ENCODE measurements around the gene TTPAL.

The TTPAL gene

GRCh38 chr20:44523746-44524145 is 48.1 kb downstream of the TTPAL start:
- no peak overlapping the region for H3K4me3 ChIP-seq (ENCODE audit: low read length)
- H3K9me2 ChIP-seq (replicated peaks; ENCODE audit: control insufficient read depth, low read length) = no peaks in the 10 kb centered on the region
- no peaks in the 10 kb centered on the region for H3K27me3 ChIP-seq (ENCODE audit: control insufficient read depth, low read length)
- H3K36me3 ChIP-seq (ENCODE audit: control insufficient read depth, low read length) = peaks cover 4% of the 10 kb centered on the region; the same call in 1 of the 2 replicates
- no peak overlapping the region for H3K4me2 ChIP-seq (ENCODE audit: low read length)
- TF ChIP-seq EZH2phosphoT487 (IDR thresholded peaks at IDR 0.05; ENCODE audit: borderline replicate concordance, low read length) = no peak
- no peak for TF ChIP-seq CTCF (IDR thresholded peaks at IDR 0.05; ENCODE audit: low read depth, low read length, poor library complexity, severe bottlenecking)
- no peaks in the 10 kb centered on the region for H3K9me3 ChIP-seq (ENCODE audit: control insufficient read depth, insufficient read depth, low read length)
- no peak overlapping the region for H3K27ac ChIP-seq (ENCODE audit: low read depth, low read length)
- H3K4me1 ChIP-seq (ENCODE audit: control insufficient read depth, low read length) = peaks cover 22% of the 10 kb centered on the region
- H4K20me1 ChIP-seq (ENCODE audit: control insufficient read depth, insufficient read depth, low read depth, low read length) = 0 out of 2 replicates have a peak, but pooled peaks cover 10% of the 10 kb centered on the region
- H3K79me2 ChIP-seq (ENCODE audit: control insufficient read depth, low read length) = peaks cover 31% of the 10 kb centered on the region
- no peaks in the 10 kb centered on the region for H3F3A ChIP-seq (ENCODE audit: control insufficient read depth, insufficient read depth)

DNA sequence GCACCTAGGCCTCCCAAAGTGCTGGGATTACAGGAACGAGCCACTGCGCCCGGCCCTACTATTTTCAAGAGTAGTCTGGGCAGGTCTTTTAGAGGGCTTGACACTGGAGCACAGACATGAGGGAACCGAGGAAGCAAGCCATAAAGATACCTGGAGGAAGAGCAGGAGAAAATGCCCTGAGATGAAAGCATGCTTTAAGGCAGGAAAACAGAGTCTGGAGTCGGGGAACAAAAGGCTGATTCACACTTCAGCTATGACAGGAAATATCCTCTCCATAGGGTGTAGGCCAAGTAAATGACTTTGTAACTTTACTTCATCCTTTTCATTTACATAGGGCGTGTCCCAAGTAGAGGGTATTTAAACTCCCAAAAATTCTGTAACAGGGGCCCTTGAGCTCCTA is 50.5 kb downstream of the TTPAL start:
- H3K4me3 ChIP-seq (ENCODE audit: low read length) = no peak overlapping the region
- no peaks in the 10 kb centered on the region for H3K9me2 ChIP-seq (replicated peaks; ENCODE audit: control insufficient read depth, low read length)
- H3K79me2 ChIP-seq (ENCODE audit: control insufficient read depth, low read length) = peaks cover 7% of the 10 kb centered on the region
- TF ChIP-seq EZH2phosphoT487 (IDR thresholded peaks at IDR 0.05; ENCODE audit: borderline replicate concordance, low read length) (no peak), CTCF (IDR thresholded peaks at IDR 0.05; ENCODE audit: low read depth, low read length, poor library complexity, severe bottlenecking) (no peak)
- no peak overlapping the region for H3K27ac ChIP-seq (ENCODE audit: low read depth, low read length)
- peaks cover 18% of the 10 kb centered on the region for H3K4me1 ChIP-seq (ENCODE audit: control insufficient read depth, low read length)
- no peaks in the 10 kb centered on the region for H3K27me3 ChIP-seq (ENCODE audit: control insufficient read depth, low read length)
- H4K20me1 ChIP-seq (ENCODE audit: control insufficient read depth, insufficient read depth, low read depth, low read length) = 0 out of 2 replicates have a peak, but pooled peaks cover 3% of the 10 kb centered on the region
- H3K36me3 ChIP-seq (ENCODE audit: control insufficient read depth, low read length) = no peaks in the 10 kb centered on the region
- no peaks in the 10 kb centered on the region for H3K9me3 ChIP-seq (ENCODE audit: control insufficient read depth, insufficient read depth, low read length)
- H3K4me2 ChIP-seq (ENCODE audit: low read length) = no peak overlapping the region
- 0 out of 2 replicates have a peak, but pooled peaks cover 2% of the 10 kb centered on the region for H3F3A ChIP-seq (ENCODE audit: control insufficient read depth, insufficient read depth)

- peaks cover 21% of the 10 kb centered on the region for H3K4me1 ChIP-seq (ENCODE audit: control insufficient read depth, low read length)
Observed at GRCh38 chr20:44527716-44528199, 52.1 kb downstream of the TTPAL start.

More at GRCh38 chr20:44527716-44528199, 52.1 kb downstream of the TTPAL start:
- Histone ChIP-seq H3K9me3 (ENCODE audit: control insufficient read depth, insufficient read depth, low read length) (no peaks in the 10 kb centered on the region), H3K36me3 (ENCODE audit: control insufficient read depth, low read length) (no peaks in the 10 kb centered on the region), H3K27me3 (ENCODE audit: control insufficient read depth, low read length) (no peaks in the 10 kb centered on the region), H3F3A (ENCODE audit: control insufficient read depth, insufficient read depth) (0 out of 2 replicates have a peak, but pooled peaks cover 2% of the 10 kb centered on the region), H3K4me2 (ENCODE audit: low read length) (no peak overlapping the region), H3K79me2 (ENCODE audit: control insufficient read depth, low read length) (peaks cover 6% of the 10 kb centered on the region), H3K27ac (ENCODE audit: low read depth, low read length) (no peak overlapping the region), H3K4me3 (ENCODE audit: low read length) (no peak overlapping the region), H4K20me1 (ENCODE audit: control insufficient read depth, insufficient read depth, low read depth, low read length) (no peaks in the 10 kb centered on the region), H3K9me2 (replicated peaks; ENCODE audit: control insufficient read depth, low read length) (no peaks in the 10 kb centered on the region)
- no peak for TF ChIP-seq CTCF (IDR thresholded peaks at IDR 0.05; ENCODE audit: low read depth, low read length, poor library complexity, severe bottlenecking)
- no peak for TF ChIP-seq EZH2phosphoT487 (IDR thresholded peaks at IDR 0.05; ENCODE audit: borderline replicate concordance, low read length)

Measured in DOHH2 (cell line).